Kidney capillary endothelial cell (primary cell): Measurements from ENCODE around the gene PSG7.
"Not testable (repeated sequence)": the region's sequence is repeated elsewhere in the genome, so short reads cannot be mapped to it uniquely, and the experiment has no call there.

Source experiments
- DNase-seq: peaks from one replicate; pipeline ENCODE4 v3.0.0-alpha.2; 2018; ENCODE audit warnings: low spot score

The PSG7 gene

GRCh38 chr19:42913516-42913915, 23.5 kb downstream of the PSG7 start:
- not testable (repeated sequence) for DNase-seq

DNA sequence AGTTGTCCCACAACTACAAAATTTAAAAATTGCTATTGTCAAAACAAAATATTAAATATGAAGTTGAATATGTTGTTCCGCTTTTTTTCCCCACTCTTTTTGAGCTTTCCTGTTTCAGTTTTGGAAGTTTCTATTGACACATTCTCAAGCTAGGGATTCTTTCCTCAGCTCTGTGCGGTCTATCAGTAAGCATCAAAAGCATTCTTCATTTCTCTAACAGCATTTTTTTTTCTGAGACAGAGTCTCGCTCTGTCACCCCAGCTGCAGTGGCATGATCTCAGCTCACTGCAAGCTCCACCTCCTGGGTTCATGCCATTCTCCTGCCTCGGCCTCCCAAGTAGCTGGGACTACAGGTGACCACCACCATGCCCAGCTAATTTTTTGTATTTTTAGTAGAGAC, 24.1 kb downstream of the PSG7 start:
- DNase-seq = not testable (repeated sequence)

DNA sequence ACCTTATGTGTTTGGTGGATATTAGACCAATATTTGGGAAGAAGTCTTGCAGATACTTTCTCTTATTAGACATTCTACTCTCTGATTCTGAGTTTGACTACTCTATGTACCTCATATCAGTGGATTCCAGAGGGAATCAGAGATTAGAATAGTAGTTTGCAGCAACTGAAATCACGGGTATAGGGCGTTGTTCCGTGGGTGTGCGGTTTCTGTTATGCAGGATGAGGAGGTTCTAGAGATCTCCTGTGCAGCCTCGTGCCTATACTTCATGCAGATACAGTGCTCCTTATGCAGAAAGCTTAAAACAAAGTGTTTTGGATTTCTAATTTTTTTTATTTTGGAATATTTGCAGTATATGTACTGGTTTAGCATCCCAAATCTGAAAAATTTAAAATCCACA, 25.3 kb downstream of the PSG7 start:
- DNase-seq = not testable (repeated sequence)

GRCh38 chr19:42906162-42906561, 30.8 kb downstream of the PSG7 start:
- DNase-seq = not testable (repeated sequence)

GRCh38 chr19:42900561-42900960, 36.4 kb downstream of the PSG7 start:
- DNase-seq = not testable (repeated sequence)

DNA sequence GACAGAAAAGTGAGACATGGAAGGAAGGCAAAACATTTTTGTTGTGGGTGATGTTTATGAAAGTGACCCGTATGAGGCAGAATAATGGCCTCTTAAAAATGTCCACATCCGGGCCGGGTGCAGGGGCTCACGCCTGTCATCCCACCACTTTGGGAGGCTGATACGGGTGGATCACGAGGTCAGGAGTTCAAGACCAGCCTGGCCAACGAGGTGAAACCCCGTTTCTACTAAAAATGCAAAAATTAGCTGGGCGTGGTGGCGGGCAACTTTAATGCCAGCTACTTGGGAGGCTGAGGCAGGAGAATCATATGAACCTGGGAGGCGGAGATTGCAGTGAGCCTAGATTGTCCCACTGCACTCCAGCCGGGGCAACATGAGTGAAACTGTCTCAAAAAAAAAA, 37.3 kb downstream of the PSG7 start:
- not testable (repeated sequence) for DNase-seq

GRCh38 chr19:42899110-42899509, 37.9 kb downstream of the PSG7 start:
- DNase-seq = not testable (repeated sequence)

DNA sequence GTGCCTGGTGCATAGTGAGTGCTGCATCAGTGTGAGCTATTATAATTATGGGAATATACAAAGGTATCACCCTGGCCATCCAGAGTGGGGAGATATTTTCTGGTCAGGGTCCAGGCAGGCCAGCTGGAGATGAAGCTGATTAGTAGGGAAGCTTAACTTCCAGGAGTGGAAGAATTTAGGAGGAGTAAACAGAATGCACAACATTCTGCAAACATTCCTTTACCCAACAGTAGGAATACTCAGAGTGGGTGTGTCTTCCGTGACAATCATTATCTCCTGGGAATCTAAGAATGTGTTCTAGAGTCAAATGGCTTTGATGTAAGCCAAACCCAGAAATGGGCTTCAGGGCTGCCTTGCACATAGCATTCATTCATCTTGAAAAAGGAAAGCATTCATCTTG, 38.4 kb downstream of the PSG7 start:
- DNase-seq = not testable (repeated sequence)

DNA sequence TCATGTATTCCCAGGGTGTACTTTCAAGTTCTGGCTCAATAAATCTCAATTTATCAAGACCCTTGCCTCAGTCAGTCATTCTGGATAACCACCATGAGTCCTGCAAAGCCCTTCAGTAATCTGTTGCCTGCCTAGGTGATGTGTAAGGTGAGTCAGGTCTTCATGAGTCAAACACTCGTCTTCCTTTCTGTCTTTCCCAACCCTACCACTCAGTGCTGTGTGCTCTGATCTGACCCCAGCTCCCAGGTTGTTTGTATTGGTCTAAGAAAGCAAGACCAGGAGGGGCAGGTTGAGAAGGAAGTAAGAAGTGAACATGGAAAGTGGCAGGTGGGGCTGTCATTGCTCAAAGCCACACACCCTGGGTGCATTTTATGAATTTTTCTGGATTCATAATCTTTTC, 39.3 kb downstream of the PSG7 start:
- not testable (repeated sequence) for DNase-seq

- DNase-seq = not testable (repeated sequence)
Observed at GRCh38 chr19:42890446-42890845, 46.6 kb downstream of the PSG7 start.

GRCh38 chr19:42887876-42888445, 49.0 kb downstream of the PSG7 start:
- DNase-seq = not testable (repeated sequence)

DNA sequence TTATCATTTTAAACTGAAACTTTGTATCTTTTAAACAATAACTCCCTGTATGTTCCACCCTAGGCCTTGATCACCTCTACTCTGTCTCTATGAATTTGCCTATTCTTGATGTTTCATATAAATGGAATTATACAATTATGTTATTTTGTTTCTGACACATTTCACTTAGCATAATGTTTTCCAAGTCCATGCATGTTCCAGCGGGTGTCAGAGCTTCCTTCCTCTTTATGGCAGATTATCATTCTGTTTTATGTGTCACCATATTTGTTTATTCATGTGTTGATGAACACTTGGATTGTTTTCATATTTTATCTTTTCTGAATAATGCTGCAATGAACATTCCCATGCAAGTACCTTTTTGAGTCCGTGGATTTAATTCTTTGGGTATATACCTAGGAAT, 54.3 kb downstream of the PSG7 start:
- DNase-seq = not testable (repeated sequence)

- DNase-seq = not testable (repeated sequence)
Observed at GRCh38 chr19:42882010-42882409, 55.0 kb downstream of the PSG7 start.

DNA sequence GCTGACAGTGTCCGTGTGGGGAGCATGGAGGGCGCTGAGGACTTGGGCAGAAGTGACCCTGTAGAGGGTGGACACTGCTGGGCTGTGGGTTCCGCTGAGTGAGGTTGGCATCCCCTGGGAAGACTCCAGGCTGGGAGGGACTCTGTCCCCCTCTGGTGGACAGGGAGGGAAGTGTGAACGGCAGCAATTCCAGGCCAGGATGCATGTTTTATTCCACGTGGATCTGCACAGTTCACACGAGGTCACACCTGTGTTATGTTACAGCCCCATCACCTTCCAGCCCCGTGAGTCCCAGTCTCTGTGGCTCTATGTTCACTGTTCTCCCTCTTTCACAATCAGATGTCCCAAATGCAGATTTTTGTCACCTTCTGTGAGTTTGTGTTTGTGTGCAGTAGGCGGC, 55.7 kb downstream of the PSG7 start:
- not testable (repeated sequence) for DNase-seq

- DNase-seq = not testable (repeated sequence)
Observed at GRCh38 chr19:42880621-42881020, 56.4 kb downstream of the PSG7 start.

DNA sequence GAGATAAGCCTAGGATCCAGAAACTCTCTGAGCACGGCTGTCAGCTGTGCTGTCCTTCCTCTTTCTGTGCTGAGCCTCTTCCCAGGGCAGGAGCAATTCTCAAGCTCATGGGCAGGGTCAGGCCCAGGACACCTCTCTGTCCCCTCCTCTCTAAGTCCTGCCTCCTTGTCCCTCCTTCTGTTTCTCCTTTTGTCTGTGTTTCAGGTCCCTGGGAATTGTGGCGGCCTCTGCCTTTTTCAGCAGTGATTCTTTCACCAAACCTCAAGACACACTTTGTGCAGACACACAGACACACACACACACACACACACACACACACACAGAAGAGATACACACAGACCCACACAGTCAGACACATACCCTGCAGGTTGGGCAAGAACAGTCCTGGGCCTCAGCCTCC, 57.4 kb downstream of the PSG7 start, which contains the start of gene PSG1:
TSS of gene PSG1 (minus strand) at position 101 of the 400 bp plus-strand sequence. CDS start 132 bp downstream, outside the sequence.
- DNase-seq = no peak

DNA sequence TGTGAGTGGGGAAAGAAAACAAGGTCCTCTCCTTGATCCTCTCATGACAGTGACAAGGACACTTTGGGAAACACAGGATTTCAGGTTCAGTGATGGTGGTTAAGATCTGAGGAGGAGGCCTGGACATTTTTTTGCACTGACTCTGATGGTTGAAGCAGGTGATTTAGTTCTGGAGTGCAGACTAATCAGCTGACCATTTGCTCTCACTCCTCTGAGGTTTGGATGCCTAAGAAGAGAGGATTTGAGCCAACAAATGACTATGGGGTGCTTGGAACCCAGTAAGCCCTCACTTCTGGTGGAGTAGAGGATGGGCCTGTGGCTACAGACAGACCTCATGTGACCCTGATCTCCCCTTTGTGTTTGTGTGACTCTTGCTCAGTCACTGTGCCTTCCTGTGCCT, 60.4 kb downstream of the PSG7 start:
- not testable (repeated sequence) for DNase-seq

DNA sequence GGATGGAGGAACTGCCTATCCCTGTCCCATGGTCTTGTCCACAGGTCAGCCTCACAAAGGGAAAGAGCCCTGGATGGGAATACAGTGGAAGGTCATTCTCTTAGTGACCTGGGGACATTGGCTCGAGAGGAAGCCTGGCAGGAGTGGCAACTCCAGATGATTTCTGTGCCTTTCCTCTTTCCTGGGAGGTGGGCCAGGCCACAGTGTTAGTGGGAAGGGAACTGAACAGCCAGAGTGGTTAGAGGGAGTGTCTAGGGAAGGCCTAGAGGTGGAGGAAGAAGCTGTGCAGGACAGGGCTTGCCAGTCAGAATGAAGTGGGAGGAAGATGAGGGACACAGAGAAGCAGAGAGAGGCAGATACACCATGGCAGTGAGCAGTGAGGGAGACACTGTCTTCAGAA, 61.1 kb downstream of the PSG7 start:
- DNase-seq = not testable (repeated sequence)

DNA sequence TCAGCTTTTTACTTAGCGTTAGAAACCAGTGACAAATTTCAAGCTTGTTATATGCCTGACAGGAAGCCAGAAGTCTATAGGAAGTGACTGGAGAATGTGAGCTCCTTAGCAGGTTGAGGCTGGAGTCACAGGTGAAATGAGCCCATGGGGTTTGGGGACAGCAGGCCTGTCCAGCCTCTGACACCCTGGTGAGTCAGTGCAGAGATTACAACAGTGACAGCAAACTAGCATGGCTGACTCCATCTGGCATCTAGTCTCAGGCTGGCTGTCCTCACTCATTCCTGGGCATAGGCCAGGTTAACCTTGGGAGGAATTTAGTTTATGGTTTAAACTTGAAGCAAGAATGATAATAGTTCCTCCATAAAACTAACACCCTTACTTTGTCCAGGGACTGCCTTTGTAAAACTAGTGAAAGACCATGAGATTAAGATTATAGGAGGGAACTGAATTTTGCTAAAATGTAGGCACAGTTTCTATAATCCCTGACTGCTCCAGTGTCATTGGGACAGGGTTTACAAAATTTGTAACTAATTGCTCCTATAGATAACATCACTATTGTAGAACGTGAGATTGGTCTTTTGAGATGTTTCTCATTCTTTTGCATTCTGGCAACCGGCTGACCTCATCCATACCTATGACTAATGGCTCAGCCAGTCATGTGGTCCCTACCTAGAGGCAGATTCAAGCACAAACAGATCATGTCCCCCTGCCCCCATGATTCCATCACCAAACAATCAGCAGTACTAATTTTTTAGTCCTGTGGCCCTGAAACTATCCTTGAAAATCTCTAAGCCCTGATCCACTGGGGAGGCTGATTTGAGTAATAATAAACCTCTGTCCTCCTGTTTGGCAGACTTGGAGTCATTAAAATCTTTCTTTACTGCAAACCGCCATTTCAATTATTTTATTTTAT, 61.9 kb downstream of the PSG7 start:
- DNase-seq = peak; percentile 25

GRCh38 chr19:42874136-42874535, 62.9 kb downstream of the PSG7 start:
- DNase-seq = not testable (repeated sequence)
